GM12864 (cell line): ENCODE data around the gene AMBP.

Experiments
- DNase-seq: peaks from one replicate; pipeline ENCODE4 v3.0.0-alpha.2; 2011; ENCODE audit warnings: low read depth
- H3K4me3 ChIP-seq: 2 replicates; pipeline ENCODE4 v1.5.1; 2011; ENCODE audit warnings: mild to moderate bottlenecking, low read depth, low read length, control low read depth
- CTCF ChIP-seq: IDR thresholded peaks from 2 replicates; pipeline ENCODE4 v1.5.1; 2011; ENCODE audit warnings: low read depth, mild to moderate bottlenecking, moderate library complexity, low read length, control low read depth, inconsistent platforms; ENCODE audit errors: missing control alignments

The AMBP gene

GRCh38 chr9:114025196-114025753 is 52.8 kb downstream of the AMBP start:
- no peak for DNase-seq
- no peak overlapping the region for H3K4me3 ChIP-seq
- TF ChIP-seq CTCF: no peak

GRCh38 chr9:114023961-114024360 is 54.1 kb downstream of the AMBP start:
- no peak for TF ChIP-seq CTCF
- H3K4me3 ChIP-seq: no peak overlapping the region
- no peak for DNase-seq

- no peak overlapping the region for H3K4me3 ChIP-seq
- no peak for TF ChIP-seq CTCF
- no peak for DNase-seq
These were observed 56.5 kb downstream of the AMBP start for GRCh38 chr9:114021578-114021977.

- no peak for TF ChIP-seq CTCF
- DNase-seq: no peak
- H3K4me3 ChIP-seq: no peak overlapping the region
These were observed 60.1 kb downstream of the AMBP start for GRCh38 chr9:114017741-114018715.

GRCh38 chr9:114016629-114017423 is 61.3 kb downstream of the AMBP start:
- no peak for DNase-seq
- TF ChIP-seq CTCF: no peak
- no peak overlapping the region for H3K4me3 ChIP-seq

GRCh38 chr9:114016101-114016500 is 62.0 kb downstream of the AMBP start:
- no peak overlapping the region for H3K4me3 ChIP-seq
- DNase-seq: no peak
- no peak for TF ChIP-seq CTCF
